Measurements from ENCODE around the gene SUMF1. TPM values are rescaled to one million over a fixed set of nuclear protein-coding genes. Genes with fewer than 3 reads are reported as not detected.
"Not testable (repeated sequence)": the region's sequence is repeated elsewhere in the genome, so short reads cannot be mapped to it uniquely, and the experiment has no call there.

The SUMF1 gene
- total RNA-seq, 2 experiments from 2014 or later: 6.3 to 7.1 TPM

DNA sequence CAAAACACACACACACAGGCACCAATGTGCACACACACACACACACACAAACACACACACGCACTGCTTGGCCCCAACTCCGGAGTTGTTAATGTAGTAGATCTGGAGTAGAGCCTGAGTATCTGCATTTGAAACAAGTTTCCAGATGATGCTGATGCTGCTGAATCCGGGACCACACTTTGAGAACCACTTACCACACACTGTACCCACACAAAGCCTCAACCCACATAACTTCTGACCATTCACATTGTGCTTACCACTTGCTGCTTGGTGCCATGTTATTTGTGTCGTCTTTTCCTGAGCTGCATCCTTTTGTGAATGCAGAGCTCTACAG, 127.0 kb downstream of the SUMF1 start:
- H3K36me3 Mint-ChIP-seq: no peaks in the 10 kb centered on the region
- peaks cover 3% of the 10 kb centered on the region for H3K4me1 Mint-ChIP-seq
- no peaks in the 10 kb centered on the region for H3K27me3 Mint-ChIP-seq
- no peak for DNase-seq
- no peak overlapping the region for H3K27ac Mint-ChIP-seq
- H3K4me3 Mint-ChIP-seq: no peak overlapping the region
- H3K9me3 Mint-ChIP-seq: no peaks in the 10 kb centered on the region

DNA sequence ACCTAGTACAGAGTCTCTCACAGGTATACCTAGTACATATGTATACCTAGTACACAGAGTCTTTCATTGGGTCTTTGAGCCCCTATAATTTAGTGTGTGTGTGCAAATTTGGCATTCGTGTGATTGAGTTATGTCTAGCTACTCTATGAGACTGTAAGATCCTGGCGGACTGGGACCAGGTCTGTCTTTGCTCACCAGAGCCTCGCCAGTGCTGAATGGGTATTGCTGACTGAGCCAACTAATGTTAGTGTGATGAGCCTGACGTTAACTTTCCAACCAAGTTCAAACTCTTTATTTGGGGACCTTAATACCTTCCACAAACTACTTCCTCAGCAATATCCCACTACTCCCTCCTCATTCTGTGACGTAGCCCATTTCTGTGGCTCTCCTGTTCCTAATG, 128.3 kb downstream of the SUMF1 start:
- H3K9me3 Mint-ChIP-seq: no peaks in the 10 kb centered on the region
- H3K36me3 Mint-ChIP-seq: no peaks in the 10 kb centered on the region
- peaks cover 3% of the 10 kb centered on the region for H3K4me1 Mint-ChIP-seq
- no peaks in the 10 kb centered on the region for H3K27me3 Mint-ChIP-seq
- H3K27ac Mint-ChIP-seq: no peak overlapping the region
- no peak overlapping the region for H3K4me3 Mint-ChIP-seq
- DNase-seq: no peak

DNA sequence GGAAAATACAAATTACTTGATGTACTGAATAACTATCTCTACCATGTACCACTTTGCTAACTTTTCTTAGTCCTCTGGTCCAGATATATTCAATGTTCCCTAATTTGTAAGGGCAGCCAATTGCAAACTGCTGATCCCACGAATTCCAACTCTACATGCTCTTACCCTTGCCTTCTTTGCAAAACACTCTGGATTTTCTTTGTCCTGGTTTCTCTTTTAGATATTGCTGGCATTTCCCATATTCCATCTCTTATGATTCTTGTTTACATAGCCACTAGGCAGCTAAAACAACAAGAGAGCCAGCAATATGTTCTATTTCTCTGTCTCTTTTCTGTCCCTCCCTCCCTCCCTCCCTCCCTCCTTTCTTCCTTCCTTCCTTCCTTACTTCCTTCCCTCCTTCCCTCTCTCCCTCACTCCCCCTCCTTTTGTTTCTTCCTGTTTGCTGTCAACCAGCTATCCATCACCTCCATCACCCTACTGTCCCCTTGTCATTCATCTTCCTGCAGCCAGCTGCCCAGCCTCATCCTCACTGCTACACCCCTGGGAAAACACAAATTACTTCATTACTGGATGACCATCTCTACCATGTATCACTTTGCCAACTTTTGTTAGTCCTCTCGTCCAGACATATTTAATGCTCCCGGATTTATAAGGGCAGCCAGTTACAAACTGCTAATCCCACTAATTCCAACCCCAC, 130.1 kb downstream of the SUMF1 start:
- Mint-ChIP-seq H3K4me3 (no peak overlapping the region), H3K27ac (no peak overlapping the region)

DNA sequence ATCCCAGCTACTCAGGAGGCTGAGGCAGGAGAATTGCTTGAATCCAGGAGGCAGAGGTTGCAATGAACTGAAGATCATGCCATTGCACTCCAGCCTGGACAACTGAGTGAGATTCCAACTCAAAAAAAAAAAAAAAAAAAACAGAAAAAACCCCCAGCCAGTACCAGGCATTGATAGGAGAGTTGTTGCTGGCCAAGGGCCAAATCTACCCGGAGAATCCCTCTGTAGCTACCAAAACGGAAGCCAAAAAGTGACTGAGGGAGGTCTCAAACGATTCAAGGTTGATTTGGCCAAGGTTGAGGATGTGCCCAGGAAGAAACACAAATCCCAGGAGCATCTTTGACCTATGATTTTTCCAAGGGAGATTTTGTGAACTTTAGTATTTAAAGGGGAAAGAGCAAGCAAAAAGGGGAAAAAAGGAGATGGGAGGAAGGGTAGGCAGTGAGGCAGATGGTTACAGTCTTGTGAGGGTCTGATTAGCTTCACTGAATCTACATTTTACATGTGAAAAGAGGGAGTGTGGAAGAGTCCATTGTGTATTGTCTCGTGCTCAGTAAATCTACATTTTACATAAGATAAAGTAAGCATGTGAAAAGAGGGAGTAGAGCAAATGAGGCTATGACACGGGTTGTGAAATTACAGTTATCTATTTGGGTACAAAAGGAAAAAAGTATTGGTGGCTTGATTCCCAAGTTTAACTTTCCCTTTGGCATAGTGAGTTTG, 131.1 kb downstream of the SUMF1 start:
- no peaks in the 10 kb centered on the region for H3K27me3 Mint-ChIP-seq
- H3K4me3 Mint-ChIP-seq: no peak overlapping the region
- H3K27ac Mint-ChIP-seq: no peak overlapping the region
- no peaks in the 10 kb centered on the region for H3K9me3 Mint-ChIP-seq
- no peaks in the 10 kb centered on the region for H3K36me3 Mint-ChIP-seq
- no peak for DNase-seq
- H3K4me1 Mint-ChIP-seq: peaks cover 3% of the 10 kb centered on the region

More for the DNA sequence above, 130.1 kb downstream of the SUMF1 start:
- peaks cover 3% of the 10 kb centered on the region for H3K4me1 Mint-ChIP-seq
- H3K36me3 Mint-ChIP-seq: no peaks in the 10 kb centered on the region
- DNase-seq: no peak
- no peaks in the 10 kb centered on the region for H3K27me3 Mint-ChIP-seq
- no peaks in the 10 kb centered on the region for H3K9me3 Mint-ChIP-seq

DNA sequence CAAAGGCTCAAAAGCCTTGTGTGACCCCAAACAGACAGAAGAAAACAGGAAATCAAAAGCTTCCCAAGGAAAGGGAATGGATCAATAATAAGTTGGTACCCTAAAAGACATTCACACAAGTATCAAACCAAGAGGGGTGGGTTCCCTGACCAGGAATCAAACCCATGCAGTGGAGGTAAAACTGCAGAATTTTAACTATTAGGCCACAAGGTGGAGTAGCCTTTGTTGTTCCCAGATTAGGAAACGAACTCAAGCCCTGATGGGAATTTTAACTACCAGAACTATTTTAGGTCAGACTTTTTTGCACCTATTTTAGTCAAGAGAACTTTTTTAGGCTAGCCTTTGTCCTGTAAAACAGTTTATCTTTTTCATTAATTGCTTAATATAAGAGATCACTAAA, 132.5 kb downstream of the SUMF1 start:
- no peaks in the 10 kb centered on the region for H3K27me3 Mint-ChIP-seq
- H3K9me3 Mint-ChIP-seq: peaks cover 9% of the 10 kb centered on the region
- H3K36me3 Mint-ChIP-seq: peaks cover 8% of the 10 kb centered on the region
- H3K4me1 Mint-ChIP-seq: no peaks in the 10 kb centered on the region
- no peak overlapping the region for H3K27ac Mint-ChIP-seq
- no peak for DNase-seq
- no peak overlapping the region for H3K4me3 Mint-ChIP-seq

DNA sequence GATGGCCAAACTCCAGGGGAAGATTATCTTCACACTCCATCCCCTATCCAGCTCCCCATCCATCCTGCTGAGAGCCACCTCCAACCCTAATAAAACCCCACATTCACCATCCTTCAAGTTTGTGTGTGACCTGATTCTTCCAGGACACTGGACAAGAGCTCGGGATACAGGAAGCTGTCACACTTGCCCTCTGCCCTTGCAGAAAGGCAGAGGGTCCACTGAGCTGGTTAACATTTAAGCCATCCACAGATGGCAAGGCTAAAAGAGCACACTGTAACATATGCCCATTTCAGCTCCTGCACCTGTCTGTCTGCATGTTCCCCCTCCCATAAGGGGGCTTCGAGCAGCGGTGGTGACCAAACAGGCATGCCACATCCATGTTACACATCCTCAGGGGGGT, 134.1 kb downstream of the SUMF1 start:
- H3K4me3 Mint-ChIP-seq: no peak overlapping the region
- H3K4me1 Mint-ChIP-seq: no peaks in the 10 kb centered on the region
- no peak overlapping the region for H3K27ac Mint-ChIP-seq
- no peak for DNase-seq
- no peaks in the 10 kb centered on the region for H3K27me3 Mint-ChIP-seq
- peaks cover 20% of the 10 kb centered on the region for H3K36me3 Mint-ChIP-seq
- H3K9me3 Mint-ChIP-seq: peaks cover 12% of the 10 kb centered on the region

DNA sequence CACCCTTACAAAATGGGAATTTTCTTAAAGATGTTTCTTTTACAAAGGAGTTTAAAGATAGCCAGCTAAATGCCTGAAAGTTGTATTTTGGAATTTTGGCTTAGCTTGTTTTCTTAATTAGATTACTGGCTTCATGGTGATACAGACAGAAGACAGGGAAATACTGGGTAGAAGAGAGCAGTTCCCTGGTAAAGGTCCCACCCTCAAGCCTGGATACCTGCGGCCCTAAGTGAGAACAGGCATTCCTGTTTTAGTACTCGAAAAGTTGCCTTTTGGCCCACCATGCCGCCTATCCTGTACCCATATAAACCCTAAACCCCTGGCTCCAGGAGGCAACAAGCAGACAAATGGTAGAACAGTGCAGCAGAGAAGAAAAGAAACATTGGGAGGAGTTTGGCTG, 134.5 kb downstream of the SUMF1 start:
- Mint-ChIP-seq H3K27me3 (no peaks in the 10 kb centered on the region), H3K27ac (no peak overlapping the region), H3K4me3 (no peak overlapping the region), H3K9me3 (peaks cover 12% of the 10 kb centered on the region), H3K36me3 (peaks cover 22% of the 10 kb centered on the region), H3K4me1 (no peaks in the 10 kb centered on the region)
- DNase-seq: no peak

DNA sequence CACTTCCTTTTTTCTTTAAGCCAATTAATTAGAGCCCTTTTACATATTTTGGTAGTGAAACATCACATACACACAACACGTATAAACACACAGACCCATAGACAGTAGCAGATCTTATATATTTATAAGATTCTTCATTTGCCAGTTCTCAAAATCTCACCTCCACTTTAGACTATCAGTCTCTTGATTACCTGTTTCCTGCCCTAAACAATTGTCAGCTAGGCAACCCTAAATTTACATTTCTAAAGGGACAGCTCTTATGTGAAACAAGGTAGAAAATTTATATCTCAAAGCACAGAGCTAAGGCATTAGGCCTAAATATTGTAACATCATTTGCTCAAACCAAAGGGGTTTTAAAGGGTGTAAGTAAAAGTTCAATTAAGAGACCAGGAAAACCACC, 135.0 kb downstream of the SUMF1 start:
- Mint-ChIP-seq H3K27ac (no peak overlapping the region), H3K4me1 (no peaks in the 10 kb centered on the region), H3K4me3 (no peak overlapping the region), H3K9me3 (peaks cover 14% of the 10 kb centered on the region), H3K36me3 (peaks cover 24% of the 10 kb centered on the region), H3K27me3 (no peaks in the 10 kb centered on the region)
- DNase-seq: no peak

DNA sequence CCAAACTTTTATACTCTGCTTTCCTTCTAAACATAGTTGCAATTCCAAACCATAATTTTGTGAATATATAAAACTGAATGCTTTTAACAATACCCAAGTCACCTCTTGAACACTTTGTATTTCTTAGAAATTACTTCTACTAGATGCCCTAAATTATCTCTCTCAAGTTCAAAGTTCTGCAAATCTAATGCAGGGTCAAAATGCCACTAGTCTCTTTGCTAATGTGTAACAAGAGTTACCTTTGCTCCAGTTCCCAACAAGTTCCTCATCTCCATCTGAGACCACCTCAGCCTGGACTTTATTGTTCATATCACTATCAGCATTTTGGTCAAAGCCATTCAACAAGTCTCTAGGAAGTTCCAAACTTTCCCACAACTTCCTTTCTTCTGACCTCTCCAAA, 137.3 kb downstream of the SUMF1 start:
- not testable (repeated sequence) for H3K4me1 Mint-ChIP-seq

DNA sequence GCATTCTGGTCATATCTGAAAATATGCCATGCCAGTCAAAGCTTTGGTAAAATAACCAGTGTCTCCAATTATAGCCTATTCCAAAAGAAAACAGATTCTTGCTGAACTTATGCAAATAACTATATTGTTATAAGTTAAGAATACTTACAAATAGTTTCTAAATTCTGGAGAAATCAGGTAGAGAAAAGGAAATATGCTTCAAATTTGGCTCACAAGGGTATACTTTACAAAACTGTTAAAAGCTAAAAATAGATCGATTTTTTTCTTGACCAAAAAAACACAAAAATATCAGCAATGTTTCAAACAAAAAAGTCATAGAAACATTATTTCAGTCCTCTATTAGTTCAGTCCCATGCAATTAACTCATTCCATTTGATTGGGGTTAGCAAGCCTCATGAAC, 140.2 kb downstream of the SUMF1 start:
- no peak for DNase-seq
- Mint-ChIP-seq H3K27ac (no peak overlapping the region), H3K9me3 (peaks cover 15% of the 10 kb centered on the region), H3K27me3 (no peaks in the 10 kb centered on the region), H3K4me3 (no peak overlapping the region), H3K36me3 (peaks cover 29% of the 10 kb centered on the region), H3K4me1 (peaks cover under 1% of the 10 kb centered on the region)

More for the DNA sequence above, 137.3 kb downstream of the SUMF1 start:
- not testable (repeated sequence) for H3K4me3 Mint-ChIP-seq, H3K27me3 Mint-ChIP-seq, DNase-seq, H3K27ac Mint-ChIP-seq
- Mint-ChIP-seq H3K9me3 (peaks cover 15% of the 10 kb centered on the region), H3K36me3 (peaks cover 29% of the 10 kb centered on the region)

DNA sequence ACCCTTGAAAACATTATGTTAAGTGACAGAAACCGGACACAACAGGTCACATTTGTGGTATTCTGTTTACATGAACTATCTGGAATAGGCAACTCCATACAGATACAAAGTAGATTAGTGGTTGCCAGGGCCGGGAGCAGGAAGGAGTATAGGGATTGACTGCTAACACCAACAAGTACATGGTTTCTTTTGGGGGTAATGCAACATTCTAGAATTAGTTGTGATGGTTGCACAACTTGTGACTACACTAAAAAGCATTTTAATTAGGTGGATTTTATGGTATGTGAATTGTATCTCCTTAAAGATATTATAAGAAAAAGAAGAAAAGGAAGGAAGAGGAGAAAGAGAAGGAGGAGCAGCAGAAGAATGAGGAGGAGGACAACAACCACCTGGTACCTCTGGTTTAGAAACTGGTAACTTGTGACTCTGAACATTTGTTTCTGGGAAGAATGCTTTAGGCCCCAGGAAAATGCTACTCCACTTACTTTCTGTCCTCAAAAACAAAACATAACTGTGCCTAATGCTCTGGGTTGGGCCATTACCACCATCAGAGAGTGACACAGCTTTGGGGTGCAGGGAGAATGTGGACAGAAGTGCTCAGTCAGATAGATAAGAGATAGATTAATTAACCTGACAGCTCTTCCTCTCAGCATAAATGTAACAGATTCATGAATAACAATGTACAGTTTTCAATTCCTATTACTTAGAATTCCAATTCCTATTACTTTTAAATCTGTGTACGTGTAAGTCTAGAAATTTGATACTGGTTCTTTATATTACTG, 143.6 kb downstream of the SUMF1 start:
- peaks cover 23% of the 10 kb centered on the region for H3K36me3 Mint-ChIP-seq
- peaks cover 4% of the 10 kb centered on the region for H3K4me1 Mint-ChIP-seq
- H3K9me3 Mint-ChIP-seq: peaks cover 3% of the 10 kb centered on the region
- no peak overlapping the region for H3K4me3 Mint-ChIP-seq
- no peak overlapping the region for H3K27ac Mint-ChIP-seq
- DNase-seq: no peak
- H3K27me3 Mint-ChIP-seq: no peaks in the 10 kb centered on the region

DNA sequence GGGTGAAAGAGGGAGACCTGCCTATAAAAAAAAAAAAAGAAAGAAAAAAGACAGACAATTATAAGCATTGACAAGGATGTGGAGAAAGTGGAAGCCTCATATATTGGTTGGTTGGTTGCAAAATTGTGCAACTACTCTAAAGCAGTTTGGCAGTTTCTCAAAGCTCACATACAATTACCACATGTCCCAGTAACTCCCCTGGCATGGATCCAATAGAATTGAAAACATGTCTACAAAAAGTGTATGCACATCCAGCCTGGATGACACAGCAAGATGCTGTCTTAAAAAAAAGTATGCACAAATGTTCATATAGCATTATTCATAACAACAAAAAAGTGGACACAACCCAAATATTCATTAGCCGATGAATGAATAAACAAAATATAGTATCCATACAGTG, 144.4 kb downstream of the SUMF1 start:
- no peaks in the 10 kb centered on the region for H3K27me3 Mint-ChIP-seq
- H3K36me3 Mint-ChIP-seq: peaks cover 24% of the 10 kb centered on the region
- no peak for DNase-seq
- H3K4me1 Mint-ChIP-seq: peaks cover 4% of the 10 kb centered on the region
- H3K9me3 Mint-ChIP-seq: peaks cover 3% of the 10 kb centered on the region
- no peak overlapping the region for H3K4me3 Mint-ChIP-seq
- H3K27ac Mint-ChIP-seq: no peak overlapping the region

DNA sequence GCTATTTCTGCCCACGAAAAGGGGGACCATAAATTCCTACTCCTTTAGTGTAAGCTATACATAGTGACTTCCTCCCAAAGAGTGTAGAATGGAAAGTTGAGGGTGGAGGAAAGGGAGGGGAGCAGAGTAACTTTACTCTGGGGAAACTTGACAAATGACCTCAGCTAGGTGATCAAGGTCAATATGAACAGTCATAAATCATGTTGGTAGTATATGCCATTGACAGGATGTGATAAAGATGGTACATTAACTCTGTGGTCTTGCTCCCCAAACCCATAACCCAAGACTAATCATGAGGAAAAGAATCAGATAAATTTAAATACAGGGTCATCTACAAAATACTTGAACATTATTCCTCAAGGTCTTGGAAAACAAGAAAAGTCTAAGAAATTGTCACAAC, 145.3 kb downstream of the SUMF1 start:
- no peaks in the 10 kb centered on the region for H3K27me3 Mint-ChIP-seq
- no peaks in the 10 kb centered on the region for H3K9me3 Mint-ChIP-seq
- H3K4me1 Mint-ChIP-seq: peaks cover 4% of the 10 kb centered on the region
- H3K27ac Mint-ChIP-seq: no peak overlapping the region
- peaks cover 23% of the 10 kb centered on the region for H3K36me3 Mint-ChIP-seq
- no peak overlapping the region for H3K4me3 Mint-ChIP-seq
- no peak for DNase-seq

DNA sequence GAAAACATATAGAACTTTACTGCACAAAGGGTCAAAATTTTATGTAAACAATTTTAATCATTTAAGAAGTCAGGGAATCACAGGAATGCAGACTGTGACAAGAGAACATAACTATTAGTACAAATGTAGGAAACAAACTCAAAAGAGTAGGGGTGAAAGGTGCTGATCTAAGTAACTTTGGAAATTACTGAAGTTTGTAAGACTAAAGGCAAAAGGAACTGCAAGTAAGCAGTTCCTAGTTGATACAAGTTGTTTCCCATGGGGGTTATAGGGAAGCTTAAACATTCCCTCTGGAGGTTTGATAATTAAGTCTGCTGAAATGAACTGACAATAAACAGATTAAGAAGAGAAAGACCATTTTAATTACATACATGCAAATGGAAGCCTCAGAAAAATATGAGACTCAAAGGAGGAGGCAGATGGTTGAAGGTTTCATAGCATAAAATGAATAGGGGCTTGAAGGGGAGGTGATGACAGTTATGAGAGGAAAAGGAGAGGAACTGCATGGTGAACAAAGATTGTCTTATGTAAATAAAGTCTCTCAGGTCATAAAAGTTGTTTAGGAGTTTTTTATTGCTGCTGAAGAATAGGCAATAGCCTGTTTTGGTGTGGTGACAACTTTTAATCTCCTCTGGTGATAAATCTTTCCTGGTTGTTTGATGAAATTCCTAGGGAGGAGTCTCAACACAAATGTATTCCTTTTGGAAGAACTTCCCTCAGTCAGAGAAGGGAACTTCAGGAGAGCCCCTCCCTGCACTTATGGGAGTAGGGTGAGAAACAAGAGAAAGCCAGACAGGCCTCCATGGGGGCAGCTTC, 146.8 kb downstream of the SUMF1 start:
- peaks cover 30% of the 10 kb centered on the region for H3K36me3 Mint-ChIP-seq
- H3K27ac Mint-ChIP-seq: no peak overlapping the region
- H3K27me3 Mint-ChIP-seq: no peaks in the 10 kb centered on the region
- H3K4me3 Mint-ChIP-seq: no peak overlapping the region
- no peak for DNase-seq
- peaks cover 3% of the 10 kb centered on the region for H3K9me3 Mint-ChIP-seq
- peaks cover 4% of the 10 kb centered on the region for H3K4me1 Mint-ChIP-seq

DNA sequence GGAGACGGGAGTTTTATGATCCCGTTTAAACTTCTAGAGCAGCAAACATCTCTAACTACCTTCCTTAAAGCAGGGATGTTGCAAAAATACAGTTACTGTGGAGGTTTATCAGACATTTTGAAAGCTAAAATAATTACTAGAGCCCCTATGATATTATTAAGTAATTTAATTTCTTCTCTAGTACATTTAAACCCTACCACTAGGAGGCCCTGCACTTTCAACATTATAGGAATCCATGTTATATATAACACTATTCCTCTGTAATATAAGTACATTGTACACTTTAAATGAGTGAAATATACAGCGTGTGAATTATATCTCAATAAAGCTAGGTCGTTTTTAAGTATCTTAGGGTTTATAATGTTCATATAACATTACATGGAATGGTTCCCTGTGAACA, 152.4 kb downstream of the SUMF1 start:
- H3K36me3 Mint-ChIP-seq: peaks cover 45% of the 10 kb centered on the region
- no peak overlapping the region for H3K4me3 Mint-ChIP-seq

More for the DNA sequence above, 152.4 kb downstream of the SUMF1 start:
- peaks cover 3% of the 10 kb centered on the region for H3K9me3 Mint-ChIP-seq
- peaks cover 17% of the 10 kb centered on the region for H3K4me1 Mint-ChIP-seq
- H3K27me3 Mint-ChIP-seq: no peaks in the 10 kb centered on the region
- no peak overlapping the region for H3K27ac Mint-ChIP-seq
- DNase-seq: no peak
